ENCODE results near the gene LRRC53.

Gene LRRC53

GRCh38 chr1:74436078-74436477, 76.3 kb downstream of the LRRC53 start:
- DNase-seq (ENCODE audit: low read depth, low spot score) = no peak

DNA sequence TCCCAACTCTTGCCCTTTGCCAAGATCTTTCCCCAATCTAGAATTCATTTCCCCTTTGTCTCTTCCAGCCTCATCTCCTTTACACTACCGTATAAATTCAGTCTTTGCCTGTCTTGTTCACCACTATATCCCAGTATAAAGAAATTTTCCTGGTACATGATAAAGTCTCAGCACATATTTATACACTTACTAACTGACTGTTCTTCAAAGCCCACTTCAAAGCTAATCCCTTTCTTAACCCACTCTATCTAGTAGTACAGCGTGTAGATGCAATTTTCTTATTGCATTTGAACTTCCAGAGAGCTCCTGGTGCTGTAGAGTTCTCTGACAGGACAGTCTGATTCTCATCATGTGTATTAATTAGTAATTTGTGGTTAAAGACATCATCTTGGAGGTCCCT, 78.1 kb downstream of the LRRC53 start:
- no peak for DNase-seq (ENCODE audit: low read depth, low spot score)

DNA sequence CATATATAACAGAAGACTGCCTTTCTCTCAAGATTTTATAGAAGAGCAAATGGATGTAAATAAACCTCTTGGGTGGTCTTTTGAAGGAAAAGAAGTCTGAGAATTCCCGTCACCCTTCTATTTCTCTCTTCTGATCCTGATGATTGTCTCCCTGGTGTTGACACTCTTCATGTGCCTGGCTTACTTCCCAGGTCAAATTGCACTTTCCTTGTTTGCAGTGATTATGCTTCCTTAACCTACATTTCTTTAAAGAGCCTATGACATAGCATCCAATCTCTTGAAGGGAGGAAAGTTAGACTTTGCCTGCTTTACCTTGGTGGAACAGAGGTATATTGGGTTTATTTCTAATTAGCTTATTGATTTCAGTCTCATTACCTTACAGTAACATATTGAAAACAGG, 80.1 kb downstream of the LRRC53 start:
- no peak for DNase-seq (ENCODE audit: low read depth, low spot score)

DNA sequence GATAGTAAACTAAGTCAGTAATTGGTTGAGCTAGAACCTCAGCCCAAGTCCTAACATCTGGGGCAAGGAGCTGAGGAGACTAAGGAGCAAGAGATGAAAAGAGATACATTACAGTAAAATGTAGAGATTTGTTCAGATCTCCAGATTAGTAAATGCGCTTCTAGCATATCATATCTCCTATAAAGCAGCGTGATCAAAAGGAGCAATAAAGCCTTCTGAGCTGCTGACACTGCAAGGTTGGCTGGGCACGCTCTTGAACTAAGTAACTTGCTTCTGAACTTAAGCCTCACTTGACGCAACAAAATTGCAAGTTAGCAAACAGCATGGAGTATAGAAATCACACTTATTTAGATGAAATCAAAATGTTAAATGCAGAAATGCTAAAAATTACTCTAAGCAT, 80.9 kb downstream of the LRRC53 start:
- no peak for DNase-seq (ENCODE audit: low read depth, low spot score)

DNA sequence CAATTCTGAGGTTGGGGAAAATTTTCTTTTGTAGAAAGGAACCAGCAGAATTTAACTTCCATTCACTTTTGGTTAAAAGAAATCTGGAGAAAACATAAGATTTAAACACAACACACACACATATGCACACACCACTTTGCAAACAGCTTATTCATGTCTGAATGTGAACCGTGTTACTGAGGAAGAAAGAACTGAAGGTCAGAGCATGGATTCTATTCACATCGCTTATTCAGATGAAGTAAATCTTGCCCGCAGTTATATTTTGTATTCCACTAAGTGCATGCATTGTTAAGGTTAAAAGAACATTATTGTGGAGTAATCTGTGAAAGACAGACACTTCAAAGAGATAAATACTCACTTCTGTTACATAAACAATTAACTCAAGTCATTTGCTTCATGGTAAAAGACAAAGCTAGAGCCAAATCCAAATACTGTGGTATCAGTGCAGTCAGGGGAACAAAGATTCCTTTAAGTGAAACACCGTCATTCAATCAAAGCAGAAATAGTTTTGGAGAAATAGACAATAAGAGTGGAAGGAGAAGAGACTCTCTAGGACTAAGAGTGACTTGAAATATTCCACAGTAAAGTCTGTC, 82.0 kb downstream of the LRRC53 start:
- no peak for DNase-seq (ENCODE audit: low read depth, low spot score)

GRCh38 chr1:74429580-74429979, 82.8 kb downstream of the LRRC53 start:
- DNase-seq (ENCODE audit: low read depth, low spot score) = no peak

- DNase-seq (ENCODE audit: low read depth, low spot score) = no peak
Measured at GRCh38 chr1:74427681-74428080, 84.7 kb downstream of the LRRC53 start.

- DNase-seq (ENCODE audit: low read depth, low spot score) = no peak
Measured at GRCh38 chr1:74426208-74426937, 86.0 kb downstream of the LRRC53 start.

- no peak for DNase-seq (ENCODE audit: low read depth, low spot score)
Measured at GRCh38 chr1:74425676-74426075, 86.7 kb downstream of the LRRC53 start.

DNA sequence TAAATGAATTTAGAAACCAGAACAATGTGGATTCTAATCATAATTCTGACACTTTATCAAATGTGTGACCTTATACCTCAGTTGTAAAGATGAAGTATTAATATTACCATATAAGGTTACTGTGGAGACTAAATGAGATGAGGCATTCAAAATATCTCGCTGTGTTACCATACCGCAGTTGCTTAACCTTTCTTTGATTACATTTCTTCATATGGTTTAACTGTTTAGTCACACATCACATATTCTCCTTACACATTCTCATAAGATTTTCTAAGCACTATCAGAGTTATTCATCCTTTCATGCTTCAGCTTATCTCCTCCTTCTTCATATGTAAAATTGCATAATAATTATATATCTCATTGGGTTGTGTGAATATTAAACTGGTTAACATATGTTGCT, 88.9 kb downstream of the LRRC53 start:
- DNase-seq (ENCODE audit: low read depth, low spot score) = no peak

- DNase-seq (ENCODE audit: low read depth, low spot score) = no peak
Measured at GRCh38 chr1:74422421-74423292, 89.8 kb downstream of the LRRC53 start.

GRCh38 chr1:74420467-74420866, 91.9 kb downstream of the LRRC53 start:
- DNase-seq (ENCODE audit: low read depth, low spot score) = no peak
